Endothelial cell of umbilical vein (primary cell): ENCODE measurements around the gene HSPA14.

Experiments
- CTCF ChIP-seq, 2 donors: IDR thresholded peaks; 1 replicate in 1 of 2; 2 replicates in 1 of 2; pipeline ENCODE4 v1.5.1; 2011; ENCODE audit warnings: low read length in 2 of 2, mild to moderate bottlenecking in 2 of 2, moderate library complexity in 2 of 2, control low read depth in 1 of 2, inconsistent platforms in 1 of 2, low read depth in 1 of 2; ENCODE audit not compliant: insufficient read depth in 1 of 2; ENCODE audit errors: extremely low read depth in 1 of 2
- MAX ChIP-seq: IDR thresholded peaks from 2 replicates; pipeline ENCODE4 v1.6.1; 2011; ENCODE audit not compliant: insufficient read depth, insufficient read length
- POLR2A ChIP-seq: IDR thresholded peaks from 2 replicates; pipeline ENCODE4 v1.6.1; 2012; ENCODE audit warnings: low read depth, mild to moderate bottlenecking, control low read depth, low read length
- POLR2AphosphoS5 ChIP-seq: IDR thresholded peaks from 2 replicates; pipeline ENCODE4 v1.6.1; 2012; ENCODE audit warnings: low read depth, mild to moderate bottlenecking, control low read depth, low read length, moderate library complexity; ENCODE audit not compliant: insufficient read depth

- TF ChIP-seq CTCF (IDR thresholded peaks at IDR 0.05; ENCODE audit: extremely low read depth in 1 of 2, insufficient read depth in 1 of 2, low read depth in 1 of 2, low read length in 2 of 2) (no peak), POLR2A (no peak), POLR2AphosphoS5 (no peak), MAX (no peak)
Observed at GRCh38 chr10:14910953-14911352, 72.8 kb downstream of the HSPA14 start.
